ENCODE data around the gene ARAF. TPM values are rescaled to one million over a fixed set of nuclear protein-coding genes. Genes with fewer than 3 reads are reported as not detected.

ARAF gene
- polyA plus RNA-seq, 2 of the 4 experiments (the other 2 are of a cell fraction) = 37.9 to 49.0 TPM

GRCh38 chrX:47585273-47585672 lies 24.3 kb downstream of the ARAF start:
- POLR2A ChIA-PET = no interaction called here
- FAIRE-seq = no peak

GRCh38 chrX:47586043-47586787 lies 25.2 kb downstream of the ARAF start:
- H3K4me2 ChIP-seq = no peak overlapping the region
- no peak for FAIRE-seq

More at GRCh38 chrX:47585273-47585672, 24.3 kb downstream of the ARAF start:
- TF ChIP-seq CBX8 (IDR thresholded peaks at IDR 0.05) (no peak), GATA3 (IDR thresholded peaks at IDR 0.05; ENCODE audit: borderline replicate concordance) (no peak), KDM1A (IDR thresholded peaks at IDR 0.05; ENCODE audit: low read depth) (no peak), CBX2 (IDR thresholded peaks at IDR 0.05; ENCODE audit: borderline replicate concordance, low read depth) (no peak), RARB (CRISPR knock-in tag; IDR thresholded peaks at IDR 0.05) (no peak), HMGXB4 (CRISPR knock-in tag; IDR thresholded peaks at IDR 0.05; ENCODE audit: borderline replicate concordance) (no peak), MAFK (IDR thresholded peaks at IDR 0.05; ENCODE audit: partially characterized antibody) (no peak), FOSB (CRISPR knock-in tag; IDR thresholded peaks at IDR 0.05) (no peak), HDAC2 (IDR thresholded peaks at IDR 0.05) (no peak), RAD21 (conservative IDR thresholded peaks at IDR 0.05 in 1 of 2, IDR thresholded peaks at IDR 0.05 in 1 of 2) (no peak), CHD2 (IDR thresholded peaks at IDR 0.05; ENCODE audit: low read length, partially characterized antibody) (no peak), HOXB5 (CRISPR knock-in tag; IDR thresholded peaks at IDR 0.05) (no peak), CEBPB (IDR thresholded peaks at IDR 0.05) (no peak), ELK1 (IDR thresholded peaks at IDR 0.05; ENCODE audit: low read depth, low read length) (no peak), HEYL (CRISPR knock-in tag; IDR thresholded peaks at IDR 0.05) (no peak), MYC (IDR thresholded peaks at IDR 0.05; ENCODE audit: borderline replicate concordance, low read length) (no peak)
- TF ChIP-seq, protein P1, sequence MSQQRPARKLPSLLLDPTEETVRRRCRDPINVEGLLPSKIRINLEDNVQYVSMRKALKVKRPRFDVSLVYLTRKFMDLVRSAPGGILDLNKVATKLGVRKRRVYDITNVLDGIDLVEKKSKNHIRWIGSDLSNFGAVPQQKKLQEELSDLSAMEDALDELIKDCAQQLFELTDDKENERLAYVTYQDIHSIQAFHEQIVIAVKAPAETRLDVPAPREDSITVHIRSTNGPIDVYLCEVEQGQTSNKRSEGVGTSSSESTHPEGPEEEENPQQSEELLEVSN (IDR thresholded peaks at IDR 0.05; ENCODE audit: borderline replicate concordance, low read depth) = no peak
- TF ChIP-seq, protein P2, sequence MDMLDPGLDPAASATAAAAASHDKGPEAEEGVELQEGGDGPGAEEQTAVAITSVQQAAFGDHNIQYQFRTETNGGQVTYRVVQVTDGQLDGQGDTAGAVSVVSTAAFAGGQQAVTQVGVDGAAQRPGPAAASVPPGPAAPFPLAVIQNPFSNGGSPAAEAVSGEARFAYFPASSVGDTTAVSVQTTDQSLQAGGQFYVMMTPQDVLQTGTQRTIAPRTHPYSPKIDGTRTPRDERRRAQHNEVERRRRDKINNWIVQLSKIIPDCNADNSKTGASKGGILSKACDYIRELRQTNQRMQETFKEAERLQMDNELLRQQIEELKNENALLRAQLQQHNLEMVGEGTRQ (IDR thresholded peaks at IDR 0.05) = no peak
- TF ChIP-seq, protein P3, sequence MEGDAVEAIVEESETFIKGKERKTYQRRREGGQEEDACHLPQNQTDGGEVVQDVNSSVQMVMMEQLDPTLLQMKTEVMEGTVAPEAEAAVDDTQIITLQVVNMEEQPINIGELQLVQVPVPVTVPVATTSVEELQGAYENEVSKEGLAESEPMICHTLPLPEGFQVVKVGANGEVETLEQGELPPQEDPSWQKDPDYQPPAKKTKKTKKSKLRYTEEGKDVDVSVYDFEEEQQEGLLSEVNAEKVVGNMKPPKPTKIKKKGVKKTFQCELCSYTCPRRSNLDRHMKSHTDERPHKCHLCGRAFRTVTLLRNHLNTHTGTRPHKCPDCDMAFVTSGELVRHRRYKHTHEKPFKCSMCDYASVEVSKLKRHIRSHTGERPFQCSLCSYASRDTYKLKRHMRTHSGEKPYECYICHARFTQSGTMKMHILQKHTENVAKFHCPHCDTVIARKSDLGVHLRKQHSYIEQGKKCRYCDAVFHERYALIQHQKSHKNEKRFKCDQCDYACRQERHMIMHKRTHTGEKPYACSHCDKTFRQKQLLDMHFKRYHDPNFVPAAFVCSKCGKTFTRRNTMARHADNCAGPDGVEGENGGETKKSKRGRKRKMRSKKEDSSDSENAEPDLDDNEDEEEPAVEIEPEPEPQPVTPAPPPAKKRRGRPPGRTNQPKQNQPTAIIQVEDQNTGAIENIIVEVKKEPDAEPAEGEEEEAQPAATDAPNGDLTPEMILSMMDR (IDR thresholded peaks at IDR 0.05) = no peak
- no peaks in the 10 kb centered on the region for H3K9me3 ChIP-seq
- ATAC-seq (no peak), DNase-seq (ENCODE audit: low read depth in 1 of 2, low spot score in 1 of 2) (no peak)
- H3K4me3 ChIP-seq = no peak overlapping the region
- CTCF ChIA-PET = no interaction called here
- no peak overlapping the region for H3K27ac ChIP-seq
- H3K4me2 ChIP-seq = no peak overlapping the region
- WGBS (ENCODE audit: missing lambda C conversion rate) = 93% methylated on average over 6 of the region's 16 CpGs
- peaks cover 9% of the 10 kb centered on the region; the same call in 1 of the 3 replicates for H3K4me1 ChIP-seq

More at GRCh38 chrX:47586043-47586787, 25.2 kb downstream of the ARAF start:
- CTCF ChIA-PET = interaction anchor here (1.3 kb wide), 1 partner anchor 11 kb away, joined by 4 read pairs; no protein-coding TSS in a partner anchor
- TF ChIP-seq NR3C1 (IDR thresholded peaks at IDR 0.05) = no peak
- TF ChIP-seq FOSL2 (IDR thresholded peaks at IDR 0.05) = no peak
- TF ChIP-seq FOSL2 (CRISPR knock-in tag; IDR thresholded peaks at IDR 0.05) = no peak
- TF ChIP-seq SMC3 (IDR thresholded peaks at IDR 0.05) = no peak
- POLR2A ChIA-PET = no interaction called here
- no peaks in the 10 kb centered on the region for H3K9me3 ChIP-seq
- DNase-seq (ENCODE audit: low read depth in 1 of 2, low spot score in 1 of 2) = no peak
- 84% methylated on average over 9 of the region's 11 CpGs for WGBS (ENCODE audit: missing lambda C conversion rate)
- no peak for ATAC-seq
- no peak overlapping the region for H3K4me3 ChIP-seq
- H3K4me1 ChIP-seq = peaks cover 7% of the 10 kb centered on the region; the same call in 1 of the 3 replicates
- no peak overlapping the region for H3K27ac ChIP-seq

Measured in A549 (cell line).